NCI-H524 (cell line): ENCODE measurements around the gene ARHGEF38.

Experiments
- DNase-seq, 2 experiments: peaks; one replicate each; lab custom pipeline; 2025; lab: John Stamatoyannopoulos, UW

The ARHGEF38 gene

GRCh38 chr4:105551965-105552746, at the start of gene ARHGEF38:
TSS of gene ARHGEF38 (plus strand) at chr4:105552620. CDS start at chr4:105552766, 146 bp downstream.
- DNase-seq: no peak

DNA sequence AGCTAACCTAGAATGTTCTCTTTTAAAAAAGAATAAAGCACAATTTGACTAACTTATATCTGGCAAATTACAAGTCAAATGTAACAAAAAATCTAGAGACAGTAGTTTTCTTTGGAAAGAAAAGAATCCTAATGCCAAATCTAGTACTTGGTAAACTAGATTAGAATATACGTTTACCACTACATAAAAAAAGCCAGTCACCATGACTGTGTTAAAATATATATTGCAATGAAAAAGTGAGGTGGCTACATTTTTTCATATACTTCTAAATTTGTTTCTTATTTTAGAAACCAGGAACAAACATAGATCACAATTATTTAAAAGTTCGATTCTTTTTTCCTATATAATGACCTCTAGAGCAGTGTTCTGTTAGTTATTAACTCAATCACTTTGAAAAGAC, 48.9 kb upstream of the ARHGEF38 start:
- DNase-seq: no peak

DNA sequence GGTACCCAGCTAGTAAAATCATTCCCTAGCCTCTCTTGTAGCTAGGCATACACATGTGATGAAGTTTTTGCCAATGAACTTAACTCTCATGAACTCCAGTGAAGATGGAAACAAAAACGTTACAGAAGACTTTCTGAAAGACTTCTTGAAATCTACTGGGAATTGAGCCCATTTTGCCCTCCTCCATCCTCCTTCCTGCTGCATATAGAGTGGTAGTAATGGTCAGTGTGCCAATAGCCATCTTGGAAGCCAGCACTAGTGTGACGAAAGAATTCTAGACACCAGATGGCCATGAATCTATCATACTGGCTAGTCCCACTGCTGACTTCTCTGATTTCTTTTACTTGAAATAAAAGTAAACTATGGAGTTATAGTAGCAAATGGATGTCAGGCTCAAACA, 47.7 kb upstream of the ARHGEF38 start:
- DNase-seq: no peak

- no peak for DNase-seq
Observed at GRCh38 chr4:105509291-105509690, 43.1 kb upstream of the ARHGEF38 start.

- no peak for DNase-seq
Observed at GRCh38 chr4:105509714-105510113, 42.7 kb upstream of the ARHGEF38 start.

- DNase-seq: no peak
Observed at GRCh38 chr4:105510245-105510644, 42.2 kb upstream of the ARHGEF38 start.

- peak in 1 of 2 experiments; percentile 41 for DNase-seq
Observed at GRCh38 chr4:105520819-105521790, 31.3 kb upstream of the ARHGEF38 start.

DNA sequence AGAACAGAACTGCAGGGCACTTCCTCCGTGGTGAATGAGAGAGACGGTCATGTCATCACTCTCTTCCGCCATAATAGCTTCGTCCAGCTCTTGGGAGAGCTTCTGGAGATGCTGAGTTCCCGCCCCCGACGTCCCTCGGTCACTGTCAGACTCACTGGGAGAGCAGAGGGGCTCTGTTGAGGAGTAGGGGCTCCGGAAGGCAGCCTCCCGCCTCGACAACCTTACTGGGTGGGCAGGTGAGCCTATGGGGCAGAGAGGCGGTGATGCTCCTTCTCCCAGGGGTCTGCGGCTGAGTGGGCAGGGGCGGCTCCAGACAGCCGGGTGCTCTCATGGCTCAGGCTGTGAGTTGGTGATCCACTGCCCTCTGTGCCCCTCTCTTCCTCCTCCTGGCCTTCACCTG, 25.8 kb upstream of the ARHGEF38 start:
- DNase-seq: no peak

DNA sequence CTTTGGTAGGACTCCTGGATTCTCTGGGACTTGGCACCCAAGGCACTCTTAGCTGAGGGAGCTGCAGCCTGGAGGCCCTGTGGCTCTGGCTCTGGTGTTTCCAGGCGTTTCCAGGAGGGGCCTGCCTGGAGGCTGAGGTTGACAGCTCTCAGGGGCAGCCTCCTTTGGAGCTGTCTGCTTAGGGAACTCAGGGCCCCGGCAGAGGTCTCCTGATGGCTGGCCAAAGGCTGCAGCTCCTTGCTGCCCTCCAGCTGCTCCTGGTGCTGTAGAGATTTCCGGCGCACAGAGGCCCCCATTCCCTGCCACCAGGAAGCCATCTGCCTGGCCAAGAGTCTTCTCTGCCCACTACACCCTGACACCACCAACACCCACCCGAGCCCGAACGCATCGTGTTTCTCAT, 25.3 kb upstream of the ARHGEF38 start:
- no peak for DNase-seq

DNA sequence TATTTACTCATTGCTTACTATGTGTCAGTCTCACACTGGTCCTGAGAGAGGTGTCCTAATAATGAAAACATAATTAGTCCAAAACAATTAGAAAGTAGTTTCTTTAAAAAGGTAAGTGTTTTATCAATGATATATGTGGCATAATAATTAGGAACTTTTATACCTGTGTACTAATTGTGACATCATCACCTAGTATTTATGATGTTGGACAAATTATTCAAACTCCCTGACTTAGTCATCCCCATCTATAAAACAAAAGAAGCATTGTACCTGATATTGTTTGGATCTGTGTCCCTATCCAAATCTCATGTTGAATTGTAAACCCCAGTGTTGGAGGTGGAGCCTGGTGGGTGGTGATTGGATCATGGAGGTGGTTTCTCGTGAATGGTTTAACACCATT, 15.8 kb upstream of the ARHGEF38 start:
- no peak for DNase-seq

GRCh38 chr4:105541420-105541819, 11.0 kb upstream of the ARHGEF38 start:
- DNase-seq: no peak

GRCh38 chr4:105542039-105542438, 10.4 kb upstream of the ARHGEF38 start:
- DNase-seq: no peak

DNA sequence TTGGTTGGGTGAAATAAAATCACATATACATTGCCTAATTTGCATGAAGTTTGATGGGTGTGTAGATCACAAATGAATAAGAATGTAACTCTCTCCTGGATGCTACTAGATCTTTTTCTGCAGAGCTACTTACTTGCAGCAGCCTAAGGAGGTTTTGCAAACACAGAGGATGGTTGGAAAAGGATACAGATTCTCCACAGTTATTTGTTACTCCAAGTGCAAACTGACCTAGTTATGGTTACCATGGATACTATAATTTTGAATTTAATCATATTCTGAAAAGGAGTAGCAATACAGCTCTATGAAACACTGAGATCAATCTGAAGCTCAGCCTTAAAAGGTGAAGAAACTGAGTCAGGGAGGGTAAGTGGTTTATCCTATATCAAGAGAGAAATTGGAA, 9.1 kb upstream of the ARHGEF38 start:
- no peak for DNase-seq

DNA sequence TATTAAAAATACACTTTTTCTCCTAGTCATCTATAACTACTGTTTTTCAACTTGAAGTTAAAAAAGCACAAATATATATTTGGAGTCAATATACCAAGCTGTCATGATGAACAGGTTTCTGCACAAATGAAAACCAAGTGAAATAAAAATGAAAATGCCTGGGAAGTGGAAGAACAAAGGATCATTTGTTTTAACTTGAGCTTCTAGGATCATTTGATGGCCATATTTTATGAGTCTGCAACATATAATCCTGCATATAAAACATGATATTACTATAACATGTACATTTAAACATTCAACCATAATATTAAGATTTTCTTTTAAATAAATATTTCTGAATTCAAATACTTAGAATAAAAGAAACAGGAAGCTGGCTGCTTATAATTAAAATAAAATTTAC, 8.5 kb upstream of the ARHGEF38 start:
- no peak for DNase-seq

DNA sequence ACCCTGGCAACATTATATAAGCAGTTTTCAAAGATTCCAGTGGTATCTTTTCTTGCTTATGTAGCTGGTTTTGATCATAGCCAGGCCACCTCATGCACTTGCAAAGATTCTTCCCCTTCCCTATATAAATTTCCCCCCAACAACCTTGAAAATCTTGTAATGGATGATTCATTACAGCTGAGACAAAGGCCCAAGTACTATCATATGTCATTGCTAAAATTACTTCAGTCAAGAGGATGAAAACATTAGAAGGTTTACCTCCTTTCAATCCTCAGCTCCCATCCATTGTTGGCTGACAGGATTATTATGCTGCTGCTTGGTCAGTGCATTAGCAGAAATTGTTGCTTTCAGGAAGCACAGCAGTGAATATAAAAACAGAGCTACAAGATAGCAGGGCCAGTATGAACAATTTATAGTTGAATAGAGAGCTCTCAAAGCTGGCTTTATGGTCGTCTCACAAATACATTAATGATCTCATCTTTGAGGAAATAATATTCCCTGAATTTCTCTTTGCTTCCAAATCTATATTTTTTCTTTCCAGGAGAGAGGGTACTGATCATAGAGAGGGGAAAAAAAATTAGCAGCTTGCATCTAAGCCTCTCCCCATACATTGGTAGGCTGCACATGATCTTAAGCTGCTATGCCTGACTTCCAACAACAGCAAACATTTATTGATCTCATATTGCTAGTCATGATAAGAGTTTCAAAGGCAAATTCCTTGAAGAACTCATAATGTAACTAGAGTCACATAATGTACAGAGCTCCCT, 7.7 kb upstream of the ARHGEF38 start:
- DNase-seq: peak in 1 of 2 experiments; percentile 19

DNA sequence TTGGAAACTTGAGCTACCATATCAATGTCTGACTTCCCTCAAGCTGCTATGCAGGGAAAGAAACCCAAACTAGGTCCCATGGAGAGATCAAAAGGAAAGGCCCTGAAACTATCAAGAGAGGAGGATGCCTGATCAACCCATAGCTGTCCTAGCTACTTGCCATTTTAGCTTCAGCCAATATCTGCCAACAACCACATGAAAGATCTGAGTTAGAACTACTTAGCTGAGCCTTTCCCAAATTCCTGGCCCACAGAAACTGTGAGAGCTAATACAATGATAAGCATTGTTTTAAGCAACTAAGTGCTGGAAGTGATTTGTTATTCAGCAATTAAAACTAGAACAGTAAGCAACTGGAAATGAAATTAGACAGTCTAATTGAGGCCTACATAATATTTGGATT, 6.3 kb upstream of the ARHGEF38 start:
- DNase-seq: no peak

DNA sequence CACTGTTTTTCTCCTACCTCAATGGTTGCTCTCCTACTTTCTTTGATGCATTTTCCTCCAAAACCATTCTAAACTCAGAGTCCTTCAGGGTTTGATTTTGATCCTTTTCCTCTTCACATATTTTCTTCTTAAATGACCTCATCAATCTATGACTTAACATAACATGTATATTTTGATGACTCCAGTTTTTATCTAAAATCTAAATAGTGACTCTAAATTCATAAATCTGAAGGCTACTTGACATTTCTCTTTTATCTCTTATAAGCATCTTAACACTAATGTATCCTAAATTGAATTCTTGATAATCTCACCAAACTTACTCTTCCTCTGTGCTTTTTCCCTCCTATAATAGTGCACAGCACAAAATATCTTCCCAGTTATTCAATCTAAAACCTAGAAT, 4.7 kb upstream of the ARHGEF38 start:
- DNase-seq: no peak

- DNase-seq: no peak
Observed at GRCh38 chr4:105548483-105548882, 3.9 kb upstream of the ARHGEF38 start.

- DNase-seq: no peak
Observed at GRCh38 chr4:105550641-105551040, 1.8 kb upstream of the ARHGEF38 start.

- no peak for DNase-seq
Observed at GRCh38 chr4:105555409-105555808, 3.0 kb downstream of the ARHGEF38 start.

GRCh38 chr4:105556206-105556605, 3.8 kb downstream of the ARHGEF38 start:
- DNase-seq: no peak

GRCh38 chr4:105558277-105558676, 5.9 kb downstream of the ARHGEF38 start:
- DNase-seq: no peak
